HG03039 (cell line): ENCODE results near the gene PHOSPHO2.

Experiments
- ATAC-seq: cut with Tn5 transposase; IDR thresholded peaks from one replicate; pipeline ENCODE4 v1.9.1; 2021; ENCODE audit warnings: mild to moderate bottlenecking, moderate library complexity; ENCODE audit not compliant: unreplicated experiment

PHOSPHO2 gene

DNA sequence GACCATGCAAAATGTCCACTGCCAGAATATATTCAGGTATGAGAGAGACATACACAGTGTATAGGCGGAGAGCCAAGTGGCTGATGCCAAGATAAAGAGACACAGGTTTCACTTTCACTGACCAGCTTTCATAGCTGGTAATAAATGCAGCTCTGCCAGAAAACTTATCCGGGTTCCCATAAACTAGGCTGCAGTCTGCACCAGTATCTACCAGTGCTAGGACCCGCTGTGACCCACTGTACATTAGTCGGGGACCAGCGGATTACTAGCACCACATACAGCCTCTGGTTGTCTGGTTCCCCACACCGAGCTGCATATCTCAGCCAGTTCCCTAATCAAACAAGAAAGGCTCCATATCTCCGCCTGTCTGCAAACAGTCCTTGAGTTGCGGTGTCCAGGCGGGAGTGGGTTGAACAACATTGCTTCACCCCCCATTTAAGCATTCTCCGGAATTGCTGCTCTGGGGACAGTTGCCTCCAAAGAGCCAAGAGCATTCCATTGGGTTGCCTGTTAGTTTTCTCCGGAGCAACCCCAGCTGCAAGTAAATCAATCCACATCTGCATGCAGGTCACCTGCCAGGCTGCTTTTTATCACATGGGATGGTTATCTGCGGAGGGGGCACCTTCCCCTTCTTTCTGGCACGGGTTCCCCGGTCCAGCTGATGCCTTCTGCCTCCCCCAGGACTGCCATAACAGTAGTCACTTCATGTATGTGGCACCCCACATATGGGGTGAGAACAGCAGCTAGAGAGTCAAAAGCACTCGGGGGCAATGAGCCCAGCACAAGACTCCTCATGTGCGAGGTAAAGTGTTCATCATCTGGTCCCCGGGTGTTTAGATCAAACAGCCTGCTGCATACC is 21.3 kb downstream of the PHOSPHO2 start:
- no peak for ATAC-seq

DNA sequence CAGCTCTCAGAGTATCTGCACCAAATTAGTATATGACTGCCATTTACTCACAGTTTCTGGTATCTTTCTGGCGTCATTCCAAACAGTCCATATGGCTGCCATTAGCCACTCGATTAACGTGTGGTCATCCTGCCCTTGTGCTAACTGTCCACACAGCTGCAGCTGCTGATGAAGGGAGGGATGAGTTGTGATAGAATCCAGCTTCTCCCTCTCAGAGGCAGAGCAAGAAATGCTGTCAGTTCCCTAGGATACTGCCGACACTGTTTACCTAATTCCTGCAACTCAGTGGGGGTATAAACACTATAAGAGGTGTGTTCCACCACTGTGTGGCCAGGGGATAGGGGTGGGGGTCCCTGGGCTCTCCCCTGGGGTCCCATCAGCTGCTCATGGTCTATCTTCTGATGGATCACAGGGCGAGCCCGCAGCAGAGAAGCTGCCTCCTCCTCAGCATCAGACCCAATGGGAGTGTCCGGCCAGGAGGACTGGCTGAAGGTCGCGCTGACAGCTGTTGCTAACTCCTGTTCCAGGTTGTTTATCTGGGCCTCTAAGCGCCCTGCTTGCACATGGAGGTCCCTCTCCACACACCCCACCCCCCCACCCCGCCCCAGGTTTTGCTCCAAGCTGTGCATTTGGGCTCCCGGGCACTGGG is 22.1 kb downstream of the PHOSPHO2 start:
- ATAC-seq = no peak

DNA sequence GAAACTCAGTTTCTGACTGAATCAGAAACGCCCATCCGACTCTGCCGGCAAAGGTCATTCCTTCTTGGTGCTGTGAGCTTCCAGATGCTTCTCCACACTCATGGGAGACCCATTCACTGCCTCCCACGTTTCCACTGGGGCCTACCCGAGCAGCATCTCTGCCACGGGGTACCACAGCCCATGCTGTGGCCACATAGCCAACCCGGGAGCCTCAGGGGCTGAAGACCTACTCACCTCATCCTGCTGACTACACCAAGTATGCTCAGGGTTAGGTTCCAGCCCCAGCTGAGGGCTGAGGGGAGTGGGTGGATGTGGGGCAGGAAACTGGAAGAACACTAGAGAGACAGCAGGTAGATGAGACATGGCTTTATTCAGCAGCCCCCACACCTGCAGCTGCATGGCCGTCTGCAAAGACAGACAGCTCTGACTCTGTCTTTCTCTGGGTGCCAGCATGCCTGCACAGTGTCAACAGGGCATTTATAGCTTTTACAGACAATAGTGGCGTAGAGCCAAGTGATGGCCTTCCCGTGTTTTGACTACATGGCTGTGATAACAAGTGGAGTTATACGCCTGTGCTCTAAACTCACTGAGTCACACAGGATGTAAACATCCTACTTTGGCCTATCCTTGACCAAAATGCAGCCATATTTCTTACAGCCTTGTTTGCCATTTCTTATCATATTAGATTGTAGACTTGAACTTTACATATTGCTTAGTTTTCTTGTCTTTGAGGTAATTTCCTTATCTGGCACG is 22.8 kb downstream of the PHOSPHO2 start:
- ATAC-seq = no peak

DNA sequence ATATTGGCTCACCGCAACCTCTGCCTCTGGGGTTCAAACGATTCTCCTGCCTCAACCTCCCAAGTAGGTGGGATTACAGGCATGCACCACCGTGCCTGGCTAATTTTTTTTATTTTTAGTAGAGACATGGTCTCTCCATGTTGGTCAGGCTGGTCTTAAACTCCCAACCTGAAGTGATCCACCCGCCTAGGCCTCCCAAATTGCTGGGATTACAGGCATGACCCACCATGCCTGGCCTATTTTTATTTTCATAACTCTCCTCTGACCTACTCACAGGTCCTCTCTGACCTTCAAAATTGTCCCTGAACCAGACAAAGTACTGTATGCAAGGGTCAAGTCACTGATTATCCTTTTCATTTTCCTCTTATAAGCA is 23.4 kb downstream of the PHOSPHO2 start:
- no peak for ATAC-seq

DNA sequence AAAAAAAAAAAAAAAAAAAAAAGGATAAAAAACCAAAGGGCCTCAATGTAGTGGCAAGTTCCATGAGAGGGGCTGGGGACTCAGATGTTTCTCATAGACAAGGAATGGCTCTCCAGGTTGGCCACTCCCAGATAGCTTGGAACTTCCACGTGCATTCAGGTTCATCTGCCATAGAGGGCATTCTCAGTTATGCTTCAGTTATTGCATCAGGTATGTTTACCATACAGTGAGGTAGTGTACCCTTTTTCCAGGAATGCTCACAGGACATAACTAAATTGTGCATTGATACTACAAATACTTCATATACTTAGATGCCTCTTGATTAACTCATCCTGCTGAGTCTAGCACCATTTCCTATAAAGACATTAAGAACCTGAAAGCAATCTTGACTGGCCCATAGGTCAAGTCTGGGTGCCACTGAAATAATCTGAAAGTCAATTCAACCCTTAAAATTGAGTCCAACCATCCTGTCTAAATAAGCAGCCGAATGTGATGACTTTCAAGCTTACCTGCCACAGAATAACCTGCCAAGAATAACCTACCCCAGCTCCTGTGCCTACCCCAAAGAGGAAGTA is 24.7 kb downstream of the PHOSPHO2 start:
- ATAC-seq = no peak

DNA sequence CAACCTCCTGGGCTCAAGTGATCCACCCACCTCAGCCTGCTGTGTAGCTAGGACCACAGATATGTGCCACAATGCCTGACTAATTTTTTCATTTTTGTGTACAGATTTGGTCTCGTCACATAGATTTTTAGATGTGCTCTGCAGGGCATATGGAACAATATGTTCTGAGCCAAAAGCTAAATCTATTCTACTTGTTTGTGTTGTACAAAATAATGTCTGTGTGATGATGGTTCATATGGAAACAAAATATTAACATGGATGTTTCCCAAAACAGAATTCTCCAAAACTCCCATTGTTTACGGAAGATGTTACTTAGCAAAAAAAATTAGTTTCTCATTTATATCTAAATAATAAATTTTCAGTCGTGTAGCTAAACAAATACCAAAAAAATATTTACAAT is 26.7 kb downstream of the PHOSPHO2 start:
- ATAC-seq = no peak

DNA sequence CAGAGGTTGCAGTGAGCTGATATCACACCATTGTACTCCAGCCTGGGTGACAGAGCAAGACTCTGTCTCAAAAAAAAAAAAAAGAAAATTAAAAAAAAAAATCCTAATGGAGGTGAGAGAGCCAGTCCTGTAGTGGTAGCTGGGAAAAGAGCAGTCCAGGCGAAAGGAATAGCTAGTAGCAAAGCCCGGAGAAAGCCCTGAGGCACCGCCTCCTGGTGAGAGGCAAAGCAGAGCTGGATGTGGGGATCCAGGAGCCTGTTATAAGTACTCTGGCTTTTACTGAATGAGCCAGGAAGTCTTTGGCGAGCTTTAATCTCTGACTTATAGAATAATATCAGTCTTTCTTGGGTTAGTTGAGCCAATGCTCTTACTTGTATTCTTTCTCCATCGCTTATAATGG is 32.8 kb downstream of the PHOSPHO2 start:
- ATAC-seq = no peak

DNA sequence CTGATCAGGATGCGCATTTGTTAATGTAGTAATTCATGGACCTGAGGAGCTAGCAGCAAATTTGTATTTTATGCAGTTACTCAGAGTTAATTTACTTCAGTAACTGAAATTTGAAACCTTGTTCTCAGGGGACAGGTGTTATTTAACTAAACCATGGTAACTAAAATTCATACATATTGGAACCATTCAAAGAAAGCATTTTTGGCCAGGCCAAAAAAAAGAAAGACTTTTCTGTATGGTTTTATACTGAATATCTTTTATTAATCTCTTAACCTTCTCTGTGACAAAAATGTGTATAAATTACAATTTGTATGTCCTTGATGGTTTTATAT is 35.0 kb downstream of the PHOSPHO2 start:
- ATAC-seq = no peak

DNA sequence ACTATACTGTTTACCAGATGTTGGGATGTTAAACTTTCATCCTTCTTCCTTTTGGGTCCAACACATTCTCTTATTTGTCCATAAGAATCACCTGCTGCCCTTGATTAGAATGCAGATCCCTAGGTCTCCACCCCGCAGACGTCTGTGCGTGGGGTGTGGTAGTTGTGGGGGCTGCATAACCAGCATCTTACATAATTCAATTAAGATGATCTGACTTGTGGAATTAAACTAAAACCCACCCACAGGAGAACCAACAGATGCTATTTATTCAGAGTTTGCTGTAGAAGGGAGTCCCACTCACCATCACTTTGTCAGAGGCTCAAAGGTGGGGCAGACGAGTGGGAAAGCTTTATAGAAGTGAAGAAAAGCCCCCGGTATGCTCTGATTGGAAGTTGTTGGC is 37.8 kb downstream of the PHOSPHO2 start:
- no peak for ATAC-seq

DNA sequence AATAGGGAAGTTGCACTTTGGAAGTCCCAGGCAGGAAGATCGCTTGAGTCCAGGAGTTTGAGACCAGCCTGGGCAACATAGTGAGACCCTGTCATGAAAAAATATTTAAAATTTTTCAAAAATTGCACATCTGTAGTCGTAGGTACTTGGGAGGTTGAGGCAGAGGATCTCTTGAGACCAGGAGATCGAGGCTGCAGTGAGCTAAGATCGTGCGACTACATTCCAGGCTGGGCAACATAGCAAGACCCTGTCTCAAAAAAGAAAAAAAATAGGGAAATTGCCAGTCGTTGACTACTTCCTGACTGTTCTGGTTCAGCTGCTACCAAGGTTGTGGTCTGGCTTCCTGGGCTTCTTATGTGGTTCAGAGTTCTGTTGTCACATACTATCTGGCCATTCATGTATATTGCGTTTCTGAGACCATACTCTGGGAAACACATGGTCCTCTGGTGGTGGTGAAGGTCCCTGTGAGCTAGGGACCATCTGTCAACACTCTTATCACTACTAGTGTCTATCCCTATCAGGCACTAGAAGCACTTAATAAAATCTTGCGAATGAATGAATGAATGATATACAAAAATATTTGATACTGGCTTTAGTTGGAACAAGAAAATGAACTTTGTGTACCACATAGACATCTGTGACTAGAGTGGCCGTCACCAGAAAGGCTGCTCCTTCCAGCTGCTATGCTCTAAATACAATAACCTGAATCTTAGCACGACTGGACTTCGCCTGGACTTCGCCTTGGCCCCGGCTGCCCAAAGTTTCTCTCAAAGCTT is 38.5 kb downstream of the PHOSPHO2 start:
- no peak for ATAC-seq

DNA sequence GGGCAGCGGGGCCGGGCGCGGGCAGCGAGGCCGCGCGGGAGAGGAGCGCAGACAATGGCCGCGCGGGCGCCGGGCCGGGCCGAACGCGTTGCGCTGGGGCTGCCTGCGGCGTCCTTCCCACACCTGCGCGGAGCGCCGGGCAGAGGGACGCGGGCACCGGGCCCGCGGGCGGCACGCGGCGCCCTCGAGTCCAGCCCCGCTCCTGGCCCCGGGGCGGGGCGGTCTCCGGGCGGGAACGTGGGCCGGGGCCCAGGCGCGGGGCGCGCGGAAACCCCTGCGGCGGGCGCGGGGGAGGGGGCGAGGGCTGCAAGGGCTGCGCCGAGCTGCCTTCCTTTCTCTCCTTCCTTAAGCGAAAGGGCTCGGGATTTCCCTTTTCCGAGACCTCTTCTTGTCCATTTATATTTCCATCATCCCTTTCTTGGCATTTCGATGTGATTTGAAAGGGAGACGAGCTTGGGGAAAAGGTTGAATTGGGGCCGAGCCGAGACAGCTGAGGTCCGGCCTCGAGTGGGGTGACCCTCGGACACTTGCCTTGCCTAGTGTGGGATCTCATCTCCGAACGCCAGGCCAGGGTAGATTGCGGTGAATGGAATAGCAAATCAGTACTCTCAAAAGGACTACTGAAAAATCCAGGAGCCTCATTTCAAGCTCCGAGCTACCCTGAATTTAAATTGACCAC is 40.0 kb downstream of the PHOSPHO2 start:
- peak; percentile 30 for ATAC-seq

DNA sequence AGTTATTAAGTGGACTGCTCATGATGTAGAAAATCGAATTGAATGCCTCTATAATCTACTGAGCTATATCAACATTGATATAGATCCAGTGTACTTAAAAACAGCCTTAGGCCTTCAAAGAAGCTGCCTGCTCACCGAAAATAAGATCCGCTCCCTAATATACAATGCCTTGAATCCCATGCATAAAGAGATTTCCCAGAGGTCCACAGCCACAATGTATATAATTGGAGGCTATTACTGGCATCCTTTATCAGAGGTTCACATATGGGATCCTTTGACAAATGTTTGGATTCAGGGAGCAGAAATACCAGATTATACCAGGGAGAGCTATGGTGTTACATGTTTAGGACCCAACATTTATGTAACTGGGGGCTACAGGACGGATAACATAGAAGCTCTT is 41.4 kb downstream of the PHOSPHO2 start:
- ATAC-seq = no peak

DNA sequence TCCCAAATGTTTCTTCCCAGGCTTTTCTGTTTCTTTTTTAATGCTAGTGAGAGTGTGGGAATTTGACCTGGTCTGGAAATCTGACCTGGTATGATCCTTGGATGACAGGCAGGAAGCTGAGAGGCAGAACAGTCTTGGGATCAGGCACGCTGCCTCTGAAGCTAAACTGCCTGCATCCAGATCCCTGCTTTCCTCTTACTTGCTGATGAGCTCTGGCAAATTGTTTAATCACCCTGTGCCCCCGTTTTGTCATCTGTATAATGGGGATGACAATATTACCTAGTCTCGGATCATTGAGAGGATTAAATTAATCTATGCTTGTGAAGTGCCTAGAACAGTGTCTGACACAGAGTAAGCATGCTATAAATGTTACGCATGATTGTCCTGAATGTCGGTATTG is 42.6 kb downstream of the PHOSPHO2 start:
- no peak for ATAC-seq

DNA sequence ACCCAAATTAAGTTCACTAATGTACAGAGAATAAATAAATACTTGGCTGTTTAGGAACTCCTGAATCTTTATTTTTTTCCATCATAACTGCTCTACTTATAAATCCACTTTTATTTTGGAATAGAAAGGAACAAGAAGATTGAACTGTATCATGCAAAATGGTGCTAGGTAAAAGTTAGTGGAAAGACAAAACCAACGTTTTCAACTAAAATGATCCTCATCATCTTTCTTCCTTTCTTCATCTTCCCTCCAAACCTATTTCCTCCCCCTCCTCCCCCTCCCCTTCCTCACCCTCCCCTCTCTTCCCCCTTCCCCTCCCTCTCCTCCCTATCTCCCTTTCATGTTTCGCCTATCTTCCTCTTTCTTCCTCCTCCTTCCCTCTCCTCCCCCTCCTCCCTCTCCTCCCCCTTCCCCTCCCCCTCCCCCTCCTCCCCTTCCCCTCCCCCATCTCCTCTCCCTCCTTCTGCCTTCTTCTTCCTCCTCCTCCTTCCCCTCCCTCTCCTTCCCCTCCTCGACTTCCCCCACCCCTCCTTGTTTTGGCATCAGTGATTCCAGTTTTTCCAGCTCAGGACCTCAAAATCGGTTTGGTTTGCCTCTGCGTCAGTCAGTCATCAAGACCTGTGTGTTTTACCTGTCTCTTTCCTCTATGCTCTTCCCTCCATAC is 44.4 kb downstream of the PHOSPHO2 start:
- ATAC-seq = no peak

DNA sequence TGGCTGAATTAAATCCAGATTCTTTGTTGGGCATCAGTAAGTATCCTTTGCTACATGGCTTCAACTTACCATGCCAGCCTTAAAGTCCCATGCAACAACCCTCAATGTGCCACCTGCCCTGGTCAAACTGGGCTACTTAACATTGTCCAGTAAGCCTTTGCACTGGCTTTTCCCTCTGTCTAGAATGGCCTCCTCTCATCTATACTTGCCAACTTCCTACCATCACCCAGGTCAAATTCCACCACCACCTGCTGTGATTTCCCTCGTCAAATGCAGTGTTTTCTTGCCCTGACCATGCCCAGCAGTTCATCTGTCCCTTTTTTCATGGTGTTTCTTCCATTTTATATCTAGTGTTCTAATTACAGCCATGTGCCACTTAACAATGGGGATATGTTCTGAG is 45.1 kb downstream of the PHOSPHO2 start:
- ATAC-seq = no peak

DNA sequence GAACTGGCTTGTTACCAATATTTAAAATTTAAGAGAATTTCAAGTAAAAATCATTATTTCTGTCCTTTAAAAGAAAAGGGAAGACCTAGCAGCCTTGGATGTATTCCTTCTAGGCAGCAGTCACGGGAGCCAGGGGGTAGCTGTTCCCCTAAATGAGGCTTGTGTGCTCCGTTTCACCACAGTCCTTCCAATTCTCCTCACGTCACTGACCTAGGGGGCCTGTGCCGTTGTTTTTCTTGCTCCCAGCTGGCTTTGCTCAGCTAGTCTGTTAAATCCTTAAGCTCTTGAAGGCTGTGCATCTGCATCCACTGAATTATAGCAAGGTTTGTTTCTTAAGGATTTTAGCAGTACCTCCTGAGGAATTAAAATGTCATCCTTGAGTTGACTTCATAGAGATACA is 49.3 kb downstream of the PHOSPHO2 start:
- ATAC-seq = no peak

DNA sequence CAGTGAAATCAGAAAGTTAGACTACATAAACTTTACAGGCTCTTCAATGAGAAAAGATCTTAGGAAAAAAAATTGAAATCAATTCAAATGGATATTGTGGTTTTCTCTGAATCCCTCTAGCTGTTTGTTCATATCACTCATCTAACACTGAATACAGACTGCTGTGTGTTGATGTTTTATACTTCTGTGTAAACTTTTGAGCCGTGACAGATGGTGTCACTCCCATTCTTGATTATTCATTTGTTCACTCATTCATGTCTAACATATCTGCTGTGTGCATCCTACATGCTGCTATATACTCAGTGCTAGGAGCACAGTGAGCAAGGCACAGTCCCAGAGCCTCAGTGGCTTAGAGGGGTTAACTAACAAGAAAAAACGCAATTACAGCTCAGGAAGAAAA is 52.0 kb downstream of the PHOSPHO2 start:
- no peak for ATAC-seq

DNA sequence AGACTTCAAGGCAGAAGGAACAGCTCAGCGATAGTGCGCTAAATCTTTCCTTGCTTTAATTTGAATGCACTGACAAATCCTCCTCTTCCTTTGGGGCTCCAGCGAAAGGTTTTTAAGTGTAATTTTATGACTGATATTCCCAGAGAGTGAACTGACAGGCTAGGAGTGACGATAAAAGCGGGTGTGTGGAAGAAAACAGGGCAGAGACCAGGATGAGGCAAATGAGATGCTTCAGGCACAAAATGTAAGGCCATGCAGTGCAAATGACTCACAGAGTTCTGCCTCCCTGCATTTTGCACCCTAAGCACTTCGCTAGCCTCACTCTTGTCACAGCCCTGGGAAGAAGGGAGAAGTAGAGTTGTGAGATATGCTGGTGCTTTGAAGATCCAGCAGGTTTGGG is 54.0 kb downstream of the PHOSPHO2 start:
- no peak for ATAC-seq
